SK-MEL-5 (cell line): Measurements from ENCODE around the gene SAMD7. TPM values are rescaled to one million over a fixed set of nuclear protein-coding genes. Genes with fewer than 3 reads are reported as not detected.

Source experiments
- DNase-seq: peaks from one replicate; pipeline ENCODE4 v3.0.0-alpha.2; 2016; ENCODE audit warnings: low read depth, low spot score
- in situ Hi-C: cut with HindIII; loops from 2 replicates; pipeline ENCODE4 v1.10.0; 2016; ENCODE audit warnings: low sequenced_read_pairs, high pct_unique_total_duplicates, low pct_unique_long_range_greater_than_20kb
- total RNA-seq: library from RNA; depleted of rRNA; stranded (reverse); fragments of >200 nt; shearing (Covaris generic); gene quantifications from 2 replicates; pipeline ENCODE4 v1.2.3, GENCODE V29; 2014

Gene SAMD7
- total RNA-seq, 1 experiment from 2014 or later: not detected

- DNase-seq: no peak
- in situ Hi-C loops: no loop called here
These were observed 40.7 kb downstream of the SAMD7 start for GRCh38 chr3:169952045-169952444.

GRCh38 chr3:169953462-169954141, 42.2 kb downstream of the SAMD7 start:
- in situ Hi-C loops: no loop called here
- DNase-seq: no peak

- in situ Hi-C loops: no loop called here
- DNase-seq: no peak
These were observed 42.9 kb downstream of the SAMD7 start for GRCh38 chr3:169954142-169954756.

- in situ Hi-C loops: no loop called here
- no peak for DNase-seq
These were observed 44.0 kb downstream of the SAMD7 start for GRCh38 chr3:169955406-169955805.

- in situ Hi-C loops: no loop called here
- DNase-seq: no peak
These were observed 52.8 kb downstream of the SAMD7 start for GRCh38 chr3:169964176-169964575.

DNA sequence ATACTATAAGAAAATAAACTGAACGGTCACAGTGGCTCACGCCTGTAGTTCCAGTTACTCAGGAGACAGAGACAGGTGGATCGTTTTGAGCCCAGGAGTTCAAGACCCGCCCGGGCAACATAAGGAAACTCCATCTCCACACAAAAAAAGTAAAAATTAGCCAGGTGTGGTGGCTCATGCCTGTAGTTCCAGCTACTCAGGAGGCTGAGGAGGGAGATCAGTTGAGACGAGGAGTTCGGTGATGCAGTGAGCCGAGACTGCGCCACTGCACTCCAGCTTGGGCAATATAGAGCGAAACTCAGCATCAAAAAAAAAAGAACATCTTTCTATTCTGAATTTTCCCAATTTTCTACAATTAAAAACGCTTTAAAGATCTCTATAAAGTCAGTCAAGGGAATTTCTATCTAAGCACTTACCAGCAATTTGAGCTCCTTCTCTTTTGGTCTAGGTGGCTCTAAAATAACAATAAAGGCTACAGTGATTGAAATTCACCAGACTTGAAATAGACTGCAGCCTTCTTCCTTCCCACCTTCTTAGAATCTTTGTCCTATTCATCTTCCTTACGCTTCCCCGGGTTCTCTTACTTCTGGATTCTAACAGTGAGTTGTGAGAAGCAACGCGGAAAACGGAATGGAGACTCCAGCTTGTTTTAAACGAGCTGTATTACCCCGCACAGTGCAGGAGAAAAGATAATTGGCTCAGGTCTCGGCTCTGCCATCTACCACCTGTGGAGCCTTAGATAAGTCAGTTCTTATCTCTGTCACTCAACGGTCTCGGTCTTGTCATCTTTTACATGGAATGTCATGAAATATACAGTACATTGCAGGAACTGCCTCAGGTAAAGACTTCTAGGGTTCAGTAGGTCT, 54.4 kb downstream of the SAMD7 start:
- DNase-seq: no peak
- in situ Hi-C loops: no loop called here

DNA sequence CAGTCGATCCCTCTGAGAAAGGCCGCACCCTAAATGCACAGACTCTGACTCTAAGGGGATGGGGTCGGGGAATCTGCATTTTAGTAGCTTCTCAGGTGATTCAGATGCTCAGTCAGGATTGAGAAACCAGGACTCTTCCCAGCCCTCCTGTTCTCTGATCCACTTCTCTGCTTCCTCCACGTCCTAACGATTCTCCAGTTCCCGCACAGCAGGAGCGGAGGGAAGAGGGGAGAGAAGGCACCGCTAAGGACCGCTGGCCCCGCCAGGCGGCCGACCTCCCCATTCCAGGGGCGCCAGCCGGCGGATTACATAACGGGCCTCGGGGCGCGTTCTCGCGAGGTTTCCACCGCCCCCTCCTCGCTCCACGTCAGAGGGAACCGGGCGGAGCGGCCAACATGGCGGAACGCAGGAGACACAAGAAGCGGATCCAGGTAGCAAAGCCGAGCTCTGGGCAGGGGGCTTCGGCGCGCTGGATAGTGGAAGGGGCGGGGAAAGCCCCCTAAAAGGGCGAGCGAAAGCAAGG, 55.1 kb downstream of the SAMD7 start, which contains the start of gene SEC62:
Gene SEC62, plus strand, starts transcription at position 380 of the 523 bp plus-strand sequence. Its CDS starts 16 bp downstream, at position 396.
- DNase-seq: peak; percentile 90
- in situ Hi-C loops: no loop called here

GRCh38 chr3:169966951-169967915, 55.9 kb downstream of the SAMD7 start:
- in situ Hi-C loops: no loop called here
- peak; percentile 25 for DNase-seq

- DNase-seq: no peak
- in situ Hi-C loops: no loop called here
These were observed 57.0 kb downstream of the SAMD7 start for GRCh38 chr3:169968224-169968885.

- DNase-seq: no peak
- in situ Hi-C loops: no loop called here
These were observed 58.1 kb downstream of the SAMD7 start for GRCh38 chr3:169969174-169970095.

DNA sequence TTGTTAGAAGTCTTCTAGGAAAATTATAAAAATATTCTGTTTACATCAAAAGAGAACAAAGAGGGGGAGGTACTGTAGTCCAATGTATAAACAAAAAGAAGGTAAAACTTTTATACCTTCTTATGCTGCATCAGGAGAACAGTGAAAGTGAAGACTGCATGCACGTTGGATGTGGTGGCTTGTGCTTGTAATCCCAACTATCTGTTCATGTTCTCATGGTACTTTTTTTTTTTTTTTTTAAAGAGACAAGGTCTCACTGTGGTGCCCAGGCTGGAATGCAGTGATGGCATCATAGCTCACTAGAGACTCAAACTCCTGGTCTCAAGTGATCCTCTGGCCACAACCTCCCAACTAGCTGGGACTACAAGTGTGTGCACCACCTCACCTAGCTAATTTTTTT, 59.5 kb downstream of the SAMD7 start:
- no peak for DNase-seq
- in situ Hi-C loops: no loop called here

DNA sequence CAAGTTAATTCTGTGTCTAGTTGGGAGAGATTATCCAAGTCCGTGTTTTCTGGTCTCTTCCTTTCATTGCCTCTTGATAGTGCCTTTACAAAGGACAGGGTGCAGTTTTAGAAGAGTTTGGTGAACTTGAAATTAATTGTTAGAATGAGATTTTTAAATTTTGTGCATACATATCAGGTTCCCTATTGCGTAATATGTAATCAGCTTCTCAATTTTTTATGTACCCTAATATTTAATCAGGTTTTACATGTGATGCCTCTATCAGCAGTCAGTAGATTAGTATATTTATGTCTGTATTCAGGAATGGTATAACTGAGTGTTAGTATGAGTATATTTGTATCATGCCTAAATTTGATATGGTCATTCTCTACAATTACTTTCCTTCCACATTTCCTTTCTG, 60.1 kb downstream of the SAMD7 start:
- DNase-seq: no peak
- in situ Hi-C loops: no loop called here

- in situ Hi-C loops: no loop called here
- DNase-seq: no peak
These were observed 68.7 kb downstream of the SAMD7 start for GRCh38 chr3:169980055-169980454.

DNA sequence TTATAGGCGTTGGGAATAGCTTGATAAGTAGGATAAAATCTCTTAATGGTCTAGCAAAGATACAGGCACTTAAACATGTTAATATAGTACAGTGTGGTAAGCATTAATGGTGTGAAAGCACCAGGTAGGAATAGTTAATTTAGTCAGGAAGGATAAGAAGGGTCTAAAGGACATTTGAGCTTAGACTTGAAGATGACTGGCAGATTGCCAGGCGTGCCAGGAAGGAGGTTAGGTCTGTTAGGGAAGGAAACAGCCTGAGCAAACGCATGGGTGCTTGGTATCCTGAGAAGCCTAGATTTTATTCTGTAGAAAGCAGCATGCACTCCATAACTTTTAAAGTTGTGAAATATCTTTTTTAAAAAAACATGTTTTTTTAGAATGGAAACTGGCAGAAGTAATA, 72.9 kb downstream of the SAMD7 start:
- in situ Hi-C loops: no loop called here
- no peak for DNase-seq
